RCC 7860 (cell line): ENCODE measurements around the gene MANSC4.

Source experiments
- DNase-seq: peaks from one replicate; pipeline ENCODE4 v3.0.0-alpha.2; 2015; ENCODE audit warnings: low spot score
- FAIRE-seq: peaks from 2 replicates; lab custom pipeline; 2012; peaks lifted over from hg19 to GRCh38; lab: Jason Lieb, UNC

MANSC4 gene

GRCh38 chr12:27779920-27780611 is at the start of gene MANSC4, which contains the start of gene KLHL42:
TSS of gene MANSC4 (minus strand) at chr12:27780236. CDS start at chr12:27771276, 8,960 bp downstream.
TSS of gene KLHL42 (plus strand) at chr12:27780233. CDS start at chr12:27780331, 98 bp downstream.
- FAIRE-seq (no peak), DNase-seq (peak; percentile 35)

GRCh38 chr12:27828196-27828595 is 48.2 kb upstream of the MANSC4 start:
- DNase-seq (no peak), FAIRE-seq (no peak)

- FAIRE-seq (no peak), DNase-seq (no peak)
Measured at GRCh38 chr12:27826076-27826475, 46.0 kb upstream of the MANSC4 start.

GRCh38 chr12:27824126-27824842 is 44.2 kb upstream of the MANSC4 start:
- no peak for DNase-seq

GRCh38 chr12:27823038-27823437 is 43.0 kb upstream of the MANSC4 start:
- DNase-seq, result no peak
- no peak for FAIRE-seq

More at GRCh38 chr12:27824126-27824842, 44.2 kb upstream of the MANSC4 start:
- FAIRE-seq, result no peak

- DNase-seq, result peak; percentile 69
- FAIRE-seq, result no peak
Measured at GRCh38 chr12:27822076-27822712, 42.2 kb upstream of the MANSC4 start.

GRCh38 chr12:27821259-27821973 is 41.4 kb upstream of the MANSC4 start:
- FAIRE-seq (peak; percentile 12), DNase-seq (peak; percentile 51)

- FAIRE-seq, result no peak
- DNase-seq, result no peak
Measured at GRCh38 chr12:27820564-27820963, 40.5 kb upstream of the MANSC4 start.

GRCh38 chr12:27818401-27818918 is 38.4 kb upstream of the MANSC4 start:
- DNase-seq, result no peak
- no peak for FAIRE-seq

GRCh38 chr12:27817766-27818165 is 37.7 kb upstream of the MANSC4 start:
- FAIRE-seq (no peak), DNase-seq (no peak)

- FAIRE-seq (no peak), DNase-seq (no peak)
Measured at GRCh38 chr12:27814851-27815591, 35.0 kb upstream of the MANSC4 start.

- FAIRE-seq (no peak), DNase-seq (no peak)
Measured at GRCh38 chr12:27814411-27814810, 34.4 kb upstream of the MANSC4 start.

GRCh38 chr12:27812502-27812901 is 32.5 kb upstream of the MANSC4 start:
- no peak for DNase-seq
- no peak for FAIRE-seq

- DNase-seq (no peak), FAIRE-seq (no peak)
Measured at GRCh38 chr12:27810756-27811155, 30.7 kb upstream of the MANSC4 start.

- FAIRE-seq, result no peak
- DNase-seq, result no peak
Measured at GRCh38 chr12:27808841-27809240, 28.8 kb upstream of the MANSC4 start.

- FAIRE-seq (no peak), DNase-seq (no peak)
Measured at GRCh38 chr12:27807063-27807703, 27.1 kb upstream of the MANSC4 start.

GRCh38 chr12:27806259-27806658 is 26.2 kb upstream of the MANSC4 start:
- no peak for DNase-seq
- FAIRE-seq, result no peak

GRCh38 chr12:27805238-27805637 is 25.2 kb upstream of the MANSC4 start:
- DNase-seq, result no peak
- no peak for FAIRE-seq

- no peak for FAIRE-seq
- DNase-seq, result no peak
Measured at GRCh38 chr12:27802936-27803335, 22.9 kb upstream of the MANSC4 start.

- no peak for DNase-seq
Measured at GRCh38 chr12:27802511-27802910, 22.5 kb upstream of the MANSC4 start.

More at GRCh38 chr12:27802511-27802910, 22.5 kb upstream of the MANSC4 start:
- no peak for FAIRE-seq
